Placental pericyte (primary cell): ENCODE results near the gene TYRP1. TPM values are rescaled to one million over a fixed set of nuclear protein-coding genes. Genes with fewer than 3 reads are reported as not detected.

Experiments
- total RNA-seq: library from RNA; depleted of rRNA; stranded (reverse); fragments of >200 nt; gene quantifications from 2 replicates; pipeline ENCODE4 v1.2.3, GENCODE V29; 2012

Gene TYRP1
- total RNA-seq, result 1.4 and 13.8 TPM in 2 replicates

DNA sequence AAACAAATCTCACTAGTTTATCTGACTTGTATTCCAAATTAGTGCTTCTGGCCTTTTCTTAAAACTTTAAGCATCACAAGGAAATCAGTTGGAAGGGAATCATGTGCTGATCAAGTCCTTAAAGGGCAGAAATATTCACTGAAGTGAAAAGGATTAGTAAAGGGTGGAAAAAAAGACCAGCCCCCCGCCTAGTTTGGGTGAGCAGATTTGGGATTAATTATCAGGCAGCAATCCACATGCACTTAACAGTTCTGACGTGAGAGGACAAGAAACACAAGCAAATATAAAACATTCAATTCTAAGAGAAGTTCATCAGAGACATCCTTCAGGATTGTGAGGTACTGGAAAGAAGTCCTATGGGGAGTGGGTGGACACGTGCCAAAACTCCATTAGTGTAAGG lies at the start of gene TYRP1:
Gene TYRP1 (plus strand): TSS at position 245 of the 400 bp plus-strand sequence. CDS start 612 bp downstream, outside the sequence.

Other genes with a start within 250 kb of the TYRP1 start
- 14.6 and 140 TPM in 2 replicates for gene LURAP1L, start 81.6 kb downstream of the TYRP1 start, total RNA-seq